WI38 (cell line): ENCODE measurements around the gene ARIH2.

Source experiments
- H3K4me3 ChIP-seq: 2 replicates; pipeline ENCODE4 v1.5.1; 2011; ENCODE audit warnings: low read depth, mild to moderate bottlenecking, control low read depth, low read length
- TF ChIP-seq, protein P1 (sequence below): IDR thresholded peaks from 2 replicates; pipeline ENCODE4 v1.5.1; 2012; ENCODE audit warnings: low read depth, mild to moderate bottlenecking, control low read depth, low read length

The ARIH2 gene

DNA sequence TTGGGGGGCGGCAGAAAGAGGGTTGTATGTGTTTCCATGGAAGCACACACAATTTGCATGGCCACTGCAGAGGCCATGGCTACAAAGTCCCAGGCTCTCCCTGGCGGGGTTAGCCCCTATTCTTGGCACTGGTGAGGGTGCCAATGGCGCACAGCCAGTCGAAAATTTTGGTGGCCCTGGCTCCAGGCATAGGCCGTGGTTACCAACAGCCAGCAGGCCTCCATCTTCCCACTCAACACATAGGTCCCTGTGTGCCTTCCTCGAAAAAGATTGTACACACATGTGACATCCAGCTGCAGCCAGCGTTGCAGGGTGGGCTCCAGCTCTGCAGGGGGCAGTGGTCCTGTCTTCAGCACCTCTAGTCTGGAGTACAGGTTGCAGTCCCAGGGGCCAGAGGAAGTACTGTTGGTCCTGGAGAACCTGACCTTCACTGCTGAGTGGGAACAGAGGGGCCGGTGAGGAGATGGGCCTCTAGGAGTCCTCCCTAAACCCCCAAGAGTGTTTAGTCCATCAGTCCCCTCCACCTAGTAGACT is 78.5 kb downstream of the ARIH2 start:
- no peak overlapping the region for H3K4me3 ChIP-seq
- TF ChIP-seq, protein P1, sequence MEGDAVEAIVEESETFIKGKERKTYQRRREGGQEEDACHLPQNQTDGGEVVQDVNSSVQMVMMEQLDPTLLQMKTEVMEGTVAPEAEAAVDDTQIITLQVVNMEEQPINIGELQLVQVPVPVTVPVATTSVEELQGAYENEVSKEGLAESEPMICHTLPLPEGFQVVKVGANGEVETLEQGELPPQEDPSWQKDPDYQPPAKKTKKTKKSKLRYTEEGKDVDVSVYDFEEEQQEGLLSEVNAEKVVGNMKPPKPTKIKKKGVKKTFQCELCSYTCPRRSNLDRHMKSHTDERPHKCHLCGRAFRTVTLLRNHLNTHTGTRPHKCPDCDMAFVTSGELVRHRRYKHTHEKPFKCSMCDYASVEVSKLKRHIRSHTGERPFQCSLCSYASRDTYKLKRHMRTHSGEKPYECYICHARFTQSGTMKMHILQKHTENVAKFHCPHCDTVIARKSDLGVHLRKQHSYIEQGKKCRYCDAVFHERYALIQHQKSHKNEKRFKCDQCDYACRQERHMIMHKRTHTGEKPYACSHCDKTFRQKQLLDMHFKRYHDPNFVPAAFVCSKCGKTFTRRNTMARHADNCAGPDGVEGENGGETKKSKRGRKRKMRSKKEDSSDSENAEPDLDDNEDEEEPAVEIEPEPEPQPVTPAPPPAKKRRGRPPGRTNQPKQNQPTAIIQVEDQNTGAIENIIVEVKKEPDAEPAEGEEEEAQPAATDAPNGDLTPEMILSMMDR: no peak

DNA sequence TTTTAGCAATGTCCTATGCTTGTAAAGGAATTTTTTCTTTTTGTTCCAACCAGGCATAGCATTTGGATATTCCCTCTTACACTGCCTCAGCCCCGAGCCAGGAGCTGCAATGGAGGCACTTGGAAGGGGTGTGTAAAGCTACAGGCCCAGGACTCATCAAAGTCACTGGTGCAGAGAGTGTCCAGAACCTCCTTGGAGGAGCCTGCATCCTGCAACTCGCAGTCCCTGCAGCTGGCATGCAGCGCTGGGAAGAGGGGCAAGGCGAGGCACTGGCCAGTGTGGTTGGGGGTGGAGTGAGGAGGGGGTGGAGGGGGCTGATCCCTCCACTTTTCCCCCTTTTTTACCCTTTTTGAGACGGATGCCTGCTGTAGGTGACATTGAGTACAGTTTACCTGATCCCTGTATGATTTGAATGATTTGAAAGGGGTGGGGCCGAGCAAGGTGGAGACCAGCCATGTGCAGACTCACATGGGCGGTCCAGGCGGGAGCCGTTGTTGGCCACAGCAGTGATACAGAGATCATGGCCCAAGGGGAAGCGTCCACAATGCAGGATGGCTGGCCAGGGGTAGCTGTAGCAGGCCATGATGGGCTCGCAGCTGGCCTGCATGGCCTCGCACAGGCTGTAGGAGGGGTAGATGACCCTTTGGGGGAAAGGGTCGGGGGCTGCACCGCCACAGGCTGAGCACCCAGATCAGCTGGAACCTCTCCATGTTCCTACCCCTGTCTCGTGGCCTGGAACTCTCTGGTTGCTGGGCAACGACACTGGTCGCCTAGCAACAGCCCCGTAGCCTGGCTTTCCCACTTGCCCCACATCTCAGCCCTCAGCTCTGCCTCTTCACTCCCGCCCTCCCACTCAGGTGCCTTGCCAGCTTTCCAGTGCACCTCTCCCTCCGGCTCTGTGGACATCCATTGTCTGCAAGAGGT is 79.3 kb downstream of the ARIH2 start:
- TF ChIP-seq, protein P1: no peak
- H3K4me3 ChIP-seq: no peak overlapping the region

DNA sequence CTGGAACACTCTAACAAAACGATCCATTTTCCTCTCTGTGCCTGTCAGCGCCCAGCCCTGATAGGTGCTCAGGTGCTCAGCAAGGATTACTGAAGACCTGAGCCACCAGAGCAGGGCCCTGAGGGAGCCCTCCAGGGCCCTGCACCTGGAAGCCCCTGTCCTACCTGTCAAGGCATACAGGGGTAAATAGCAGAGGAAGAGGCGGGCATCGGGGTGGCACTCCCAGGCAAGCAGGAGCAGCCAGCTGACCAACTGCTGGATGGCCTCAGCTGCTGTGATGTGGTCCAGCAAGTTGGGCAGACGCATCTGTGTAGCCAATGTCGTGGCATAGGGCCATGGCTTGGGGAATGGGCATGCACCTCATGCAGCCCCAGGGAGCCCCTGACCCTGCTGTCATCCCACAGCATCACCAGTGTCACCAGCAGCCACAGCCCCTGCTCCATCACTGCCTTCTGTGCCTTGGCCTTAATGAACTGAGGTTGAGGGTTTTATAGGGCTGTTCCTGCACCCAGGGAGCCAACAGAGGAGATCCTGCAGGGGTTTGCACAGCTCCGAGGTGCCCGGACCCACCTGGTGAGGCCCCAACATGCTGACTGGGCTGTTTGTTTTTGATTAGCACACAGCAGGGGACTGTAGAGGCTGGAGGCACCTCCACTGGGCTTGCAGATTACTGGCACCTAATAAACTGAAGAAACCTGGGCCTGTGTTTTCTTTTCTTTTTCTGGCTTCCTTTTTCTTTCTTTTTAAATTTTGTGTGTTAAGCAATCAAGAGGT is 80.6 kb downstream of the ARIH2 start:
- TF ChIP-seq, protein P1: no peak
- H3K4me3 ChIP-seq: no peak overlapping the region

DNA sequence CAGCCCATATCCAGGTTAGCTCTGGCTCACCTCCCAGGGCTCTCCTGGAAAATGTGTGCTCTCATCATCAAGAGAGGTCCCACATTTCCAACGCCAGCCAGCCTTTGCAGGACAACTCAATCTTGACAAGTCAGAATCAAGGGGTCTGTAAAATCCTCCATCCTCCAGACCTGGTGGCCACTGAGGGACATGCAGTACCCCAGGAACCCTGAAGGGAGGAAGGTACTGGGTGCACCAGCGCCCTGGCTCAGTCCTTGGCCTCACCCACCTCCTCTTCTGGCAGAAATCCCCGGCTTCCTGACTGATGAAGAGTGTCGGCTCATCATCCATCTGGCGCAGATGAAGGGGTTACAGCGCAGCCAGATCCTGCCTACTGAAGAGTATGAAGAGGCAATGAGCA is 82.5 kb downstream of the ARIH2 start:
- H3K4me3 ChIP-seq: no peak overlapping the region
- TF ChIP-seq, protein P1: no peak

GRCh38 chr3:49004352-49005302 is 86.0 kb downstream of the ARIH2 start:
- H3K4me3 ChIP-seq: no peak overlapping the region
- TF ChIP-seq, protein P1: no peak

- H3K4me3 ChIP-seq: no peak overlapping the region
- TF ChIP-seq, protein P1: no peak
Observed at GRCh38 chr3:49005303-49005680, 86.7 kb downstream of the ARIH2 start.
